ENCODE data around the gene FAM114A1.

DNA sequence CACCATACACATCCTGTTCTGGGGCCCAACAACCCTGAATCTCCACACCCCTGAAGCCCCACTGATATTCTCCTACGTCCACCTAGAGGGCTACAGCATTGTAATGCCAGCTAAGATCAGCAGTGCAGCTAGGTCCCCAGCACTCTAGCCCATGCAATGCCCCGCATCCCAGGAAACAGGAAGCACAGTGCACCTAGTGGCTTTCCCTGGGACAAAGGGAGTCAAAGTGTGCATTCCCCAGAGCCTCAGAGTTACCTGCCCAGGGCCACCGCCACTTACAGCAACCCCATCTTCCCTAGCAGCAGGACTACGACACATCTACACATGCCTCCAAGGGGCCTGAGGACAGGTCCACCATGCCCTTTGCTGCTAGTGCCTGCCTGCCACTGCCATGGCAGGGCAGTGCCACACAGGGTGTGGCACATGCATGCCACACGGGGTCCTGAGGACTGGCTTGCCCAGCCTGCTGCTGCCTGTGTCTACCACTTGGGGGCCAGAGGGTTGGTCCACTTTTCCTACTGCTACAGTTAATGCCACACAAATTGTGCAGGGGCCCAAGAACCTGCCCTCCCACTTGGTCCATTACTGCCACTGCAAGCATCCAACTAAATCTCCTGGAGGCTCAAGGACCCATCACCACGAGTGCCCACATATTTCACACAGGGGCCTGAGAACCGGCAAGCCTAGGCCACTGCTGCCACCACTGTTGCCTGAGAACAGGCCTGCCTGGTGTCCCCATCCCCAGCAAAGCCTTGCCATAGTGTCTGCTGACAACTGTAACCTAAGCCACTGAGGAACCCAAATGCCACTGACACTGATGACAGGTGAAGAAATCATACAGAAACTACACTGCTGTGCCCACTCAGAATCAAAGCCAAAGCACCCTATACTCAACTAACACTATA lies 34.7 kb upstream of the FAM114A1 start:
- TF ChIP-seq CTCF (IDR thresholded peaks at IDR 0.05) (no peak), POLR2AphosphoS5 (IDR thresholded peaks at IDR 0.05; ENCODE audit: low read depth, low read length) (no peak), SIN3A (IDR thresholded peaks at IDR 0.05; ENCODE audit: borderline replicate concordance, insufficient read depth, low read depth, low read length) (no peak)
- TF ChIP-seq, protein P1, sequence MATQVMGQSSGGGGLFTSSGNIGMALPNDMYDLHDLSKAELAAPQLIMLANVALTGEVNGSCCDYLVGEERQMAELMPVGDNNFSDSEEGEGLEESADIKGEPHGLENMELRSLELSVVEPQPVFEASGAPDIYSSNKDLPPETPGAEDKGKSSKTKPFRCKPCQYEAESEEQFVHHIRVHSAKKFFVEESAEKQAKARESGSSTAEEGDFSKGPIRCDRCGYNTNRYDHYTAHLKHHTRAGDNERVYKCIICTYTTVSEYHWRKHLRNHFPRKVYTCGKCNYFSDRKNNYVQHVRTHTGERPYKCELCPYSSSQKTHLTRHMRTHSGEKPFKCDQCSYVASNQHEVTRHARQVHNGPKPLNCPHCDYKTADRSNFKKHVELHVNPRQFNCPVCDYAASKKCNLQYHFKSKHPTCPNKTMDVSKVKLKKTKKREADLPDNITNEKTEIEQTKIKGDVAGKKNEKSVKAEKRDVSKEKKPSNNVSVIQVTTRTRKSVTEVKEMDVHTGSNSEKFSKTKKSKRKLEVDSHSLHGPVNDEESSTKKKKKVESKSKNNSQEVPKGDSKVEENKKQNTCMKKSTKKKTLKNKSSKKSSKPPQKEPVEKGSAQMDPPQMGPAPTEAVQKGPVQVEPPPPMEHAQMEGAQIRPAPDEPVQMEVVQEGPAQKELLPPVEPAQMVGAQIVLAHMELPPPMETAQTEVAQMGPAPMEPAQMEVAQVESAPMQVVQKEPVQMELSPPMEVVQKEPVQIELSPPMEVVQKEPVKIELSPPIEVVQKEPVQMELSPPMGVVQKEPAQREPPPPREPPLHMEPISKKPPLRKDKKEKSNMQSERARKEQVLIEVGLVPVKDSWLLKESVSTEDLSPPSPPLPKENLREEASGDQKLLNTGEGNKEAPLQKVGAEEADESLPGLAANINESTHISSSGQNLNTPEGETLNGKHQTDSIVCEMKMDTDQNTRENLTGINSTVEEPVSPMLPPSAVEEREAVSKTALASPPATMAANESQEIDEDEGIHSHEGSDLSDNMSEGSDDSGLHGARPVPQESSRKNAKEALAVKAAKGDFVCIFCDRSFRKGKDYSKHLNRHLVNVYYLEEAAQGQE (IDR thresholded peaks at IDR 0.05; ENCODE audit: insufficient read depth in 1 of 2, low read depth in 2 of 2, low read length in 1 of 2): no peak
